HG03469 (cell line): Measurements from ENCODE around the gene DEFB123.
"Not testable (repeated sequence)": the region's sequence is repeated elsewhere in the genome, so short reads cannot be mapped to it uniquely, and the experiment has no call there.

Experiments used
- ATAC-seq: cut with Tn5 transposase; IDR thresholded peaks from one replicate; pipeline ENCODE4 v1.9.1; 2021; ENCODE audit warnings: mild to moderate bottlenecking, moderate library complexity, moderate number of reproducible peaks; ENCODE audit not compliant: unreplicated experiment

The DEFB123 gene

GRCh38 chr20:31440012-31440659, at the start of gene DEFB123:
DEFB123 (plus strand) TSS chr20:31440632; CDS start chr20:31440699, 67 bp downstream.
- no peak for ATAC-seq

GRCh38 chr20:31392836-31393235, 47.6 kb upstream of the DEFB123 start:
- ATAC-seq: no peak

- ATAC-seq: no peak
These were observed 45.5 kb upstream of the DEFB123 start for GRCh38 chr20:31394900-31395299.

DNA sequence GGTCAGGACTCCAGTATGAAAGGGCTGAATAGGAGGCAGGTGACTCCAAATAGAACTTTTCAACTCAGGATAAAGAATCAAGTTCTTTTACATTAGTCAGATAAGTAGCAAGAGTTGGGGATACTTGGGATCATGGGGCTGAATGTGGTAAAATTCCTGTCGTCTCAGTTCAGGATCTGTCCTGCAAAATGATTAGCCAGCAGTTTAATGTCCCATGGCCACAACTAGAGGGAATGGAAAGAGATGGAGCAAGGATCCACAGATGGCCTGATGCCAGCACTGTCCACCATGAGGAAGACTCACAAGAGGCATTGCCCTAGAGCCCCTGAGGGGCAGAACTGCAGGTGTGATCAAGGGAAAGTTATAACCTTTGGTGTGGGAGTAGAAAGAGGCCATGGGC, 36.5 kb upstream of the DEFB123 start:
- ATAC-seq: no peak

DNA sequence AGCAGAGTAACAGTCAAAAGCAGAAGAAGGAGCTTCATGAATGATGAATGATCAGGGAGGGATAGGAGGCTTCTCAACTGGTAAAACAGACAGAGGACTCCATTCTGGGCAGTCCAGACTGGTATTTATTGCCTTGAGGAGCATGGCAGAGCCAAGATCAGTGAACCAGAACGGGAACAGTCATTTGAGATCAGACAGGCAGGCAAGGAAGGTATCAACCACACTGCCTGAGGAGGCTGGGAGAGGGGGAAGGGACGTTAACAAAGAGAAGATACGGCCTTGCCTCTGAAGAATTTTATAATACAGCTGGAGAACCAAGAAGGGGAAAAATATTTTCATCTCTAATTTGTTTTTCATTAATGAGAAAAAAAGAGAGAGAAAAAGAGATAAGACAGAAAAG, 34.3 kb upstream of the DEFB123 start, which contains the start of gene DEFB121:
TSS of gene DEFB121 (minus strand) at position 101 of the 400 bp plus-strand sequence. CDS start at position 38, 63 bp downstream.
- no peak for ATAC-seq

DNA sequence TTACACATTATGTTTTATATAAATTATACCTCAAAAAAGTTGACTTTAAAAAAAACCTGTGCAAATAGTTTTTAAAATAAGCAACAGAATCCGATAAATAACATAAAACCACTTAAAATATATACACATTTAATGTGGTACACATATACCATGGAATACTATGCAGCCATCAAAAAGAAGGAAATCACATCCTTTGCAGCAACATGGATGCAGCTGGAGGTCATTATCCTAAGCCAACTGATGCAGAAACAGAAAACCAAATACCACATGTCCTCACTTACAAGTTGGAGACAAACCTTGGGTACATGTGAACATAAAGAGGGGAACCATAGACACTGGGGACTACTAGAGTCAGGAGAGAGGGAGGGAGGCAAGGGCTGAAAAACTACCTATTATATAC, 30.4 kb upstream of the DEFB123 start:
- no peak for ATAC-seq

- no peak for ATAC-seq
These were observed 26.1 kb upstream of the DEFB123 start for GRCh38 chr20:31414381-31414780.

- ATAC-seq: no peak
These were observed 24.8 kb upstream of the DEFB123 start for GRCh38 chr20:31415653-31416052.

GRCh38 chr20:31418307-31418706, 22.1 kb upstream of the DEFB123 start:
- no peak for ATAC-seq

- ATAC-seq: no peak
These were observed 14.6 kb upstream of the DEFB123 start for GRCh38 chr20:31425797-31426196.

DNA sequence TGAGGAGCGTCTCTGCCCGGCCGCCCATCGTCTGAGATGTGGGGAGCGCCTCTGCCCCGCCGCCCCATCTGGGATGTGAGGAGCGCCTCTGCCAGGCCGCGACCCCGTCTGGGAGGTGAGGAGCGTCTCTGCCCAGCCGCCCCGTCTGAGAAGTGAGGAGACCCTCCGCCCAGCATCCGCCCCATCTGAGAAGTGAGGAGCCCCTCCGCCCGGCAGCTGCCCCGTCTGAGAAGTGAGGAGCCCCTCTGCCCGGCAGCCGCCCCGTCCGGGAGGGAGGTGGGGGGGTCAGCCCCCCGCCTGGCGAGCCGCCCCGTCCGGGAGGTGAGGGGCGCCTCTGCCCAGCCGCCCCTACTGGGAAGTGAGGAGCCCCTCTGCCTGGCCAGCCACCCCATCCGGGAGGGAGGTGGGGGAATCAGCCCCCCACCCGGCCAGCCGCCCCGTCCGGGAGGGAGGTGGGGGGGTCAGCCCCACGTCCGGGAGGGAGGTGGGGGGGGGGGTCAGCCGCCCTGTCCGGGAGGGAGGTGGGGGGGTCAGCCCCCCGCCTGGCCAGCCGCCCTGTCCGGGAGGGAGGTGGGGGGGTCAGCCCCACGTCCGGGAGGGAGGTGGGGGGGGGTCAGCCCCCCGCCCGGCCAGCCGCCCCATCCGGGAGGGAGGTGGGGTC, 13.4 kb upstream of the DEFB123 start:
- not testable (repeated sequence) for ATAC-seq

- not testable (repeated sequence) for ATAC-seq
These were observed 12.9 kb upstream of the DEFB123 start for GRCh38 chr20:31427576-31427975.

- no peak for ATAC-seq
These were observed 9.8 kb upstream of the DEFB123 start for GRCh38 chr20:31430568-31431115.

- ATAC-seq: no peak
These were observed 5.8 kb downstream of the DEFB123 start for GRCh38 chr20:31446084-31446819.

DNA sequence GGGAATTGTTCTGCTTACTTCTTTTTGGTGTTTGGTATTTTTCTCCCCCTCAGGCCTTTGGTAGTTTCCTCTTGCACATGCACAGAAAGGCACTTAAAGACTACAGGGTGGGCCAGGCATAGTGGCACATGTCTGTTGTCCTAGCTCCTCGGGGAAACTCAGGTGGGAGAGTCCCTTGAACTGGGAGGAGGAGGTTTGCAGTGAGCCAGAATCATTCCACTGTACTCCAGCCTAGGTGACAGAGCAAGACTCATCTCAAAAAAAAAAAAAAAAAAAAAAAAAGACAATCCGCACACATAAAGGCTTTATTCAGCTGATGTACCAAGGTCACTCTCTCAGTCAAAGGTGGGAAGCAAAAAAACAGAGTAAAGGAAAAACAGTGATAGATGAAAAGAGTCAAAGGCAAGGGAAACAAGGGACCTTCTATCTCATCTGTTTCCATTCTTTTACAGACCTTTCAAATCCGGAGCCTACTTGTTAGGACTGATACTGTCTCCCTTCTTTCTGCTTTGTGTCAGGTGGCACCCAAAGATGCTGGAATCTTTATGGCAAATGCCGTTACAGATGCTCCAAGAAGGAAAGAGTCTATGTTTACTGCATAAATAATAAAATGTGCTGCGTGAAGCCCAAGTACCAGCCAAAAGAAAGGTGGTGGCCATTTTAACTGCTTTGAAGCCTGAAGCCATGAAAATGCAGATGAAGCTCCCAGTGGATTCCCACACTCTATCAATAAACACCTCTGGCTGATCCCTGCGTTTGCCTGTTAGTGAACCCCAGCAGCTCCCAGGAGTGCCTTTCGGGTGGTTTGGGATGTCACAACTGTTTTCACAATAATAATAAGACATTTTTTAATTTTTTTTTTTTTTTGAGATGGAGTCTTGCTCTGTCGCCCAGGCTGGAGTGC, 9.3 kb downstream of the DEFB123 start:
- no peak for ATAC-seq

DNA sequence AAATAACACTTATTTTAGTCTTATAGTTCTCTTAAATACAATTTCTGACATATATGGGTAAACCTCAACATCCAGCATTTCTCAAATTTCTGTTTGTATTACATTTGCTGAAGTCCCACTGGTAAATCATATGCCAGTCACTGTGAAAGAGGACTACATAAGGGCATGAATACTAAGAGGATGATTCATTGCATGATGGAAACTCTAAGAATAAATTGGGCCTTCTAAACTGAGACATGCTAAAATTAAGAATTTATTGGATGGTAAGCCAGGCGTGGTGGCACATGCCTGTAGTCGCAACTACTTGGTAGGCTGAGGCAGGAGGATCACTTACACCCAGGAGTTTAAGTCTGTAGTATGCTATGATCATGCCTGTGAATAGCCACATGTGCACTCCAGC, 12.1 kb downstream of the DEFB123 start:
- ATAC-seq: no peak

DNA sequence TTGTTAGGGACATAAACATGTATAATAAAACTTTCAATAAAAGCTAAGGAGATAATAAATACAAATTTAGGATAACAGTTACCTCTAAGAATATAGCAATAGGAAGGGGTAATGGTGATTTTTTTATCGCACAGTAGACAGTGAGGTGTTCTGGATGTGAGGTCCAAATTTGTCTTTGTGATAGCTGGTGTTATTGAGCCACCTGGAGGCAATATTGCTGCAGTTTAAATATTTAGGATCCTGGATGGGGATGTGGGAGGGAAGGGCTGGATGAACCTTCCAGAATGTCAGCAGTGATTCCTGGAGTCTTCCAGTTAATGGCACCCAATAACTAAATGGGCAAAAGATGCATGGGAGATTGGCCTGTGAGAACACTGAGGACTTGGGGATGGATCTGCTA, 13.9 kb downstream of the DEFB123 start:
- ATAC-seq: no peak

DNA sequence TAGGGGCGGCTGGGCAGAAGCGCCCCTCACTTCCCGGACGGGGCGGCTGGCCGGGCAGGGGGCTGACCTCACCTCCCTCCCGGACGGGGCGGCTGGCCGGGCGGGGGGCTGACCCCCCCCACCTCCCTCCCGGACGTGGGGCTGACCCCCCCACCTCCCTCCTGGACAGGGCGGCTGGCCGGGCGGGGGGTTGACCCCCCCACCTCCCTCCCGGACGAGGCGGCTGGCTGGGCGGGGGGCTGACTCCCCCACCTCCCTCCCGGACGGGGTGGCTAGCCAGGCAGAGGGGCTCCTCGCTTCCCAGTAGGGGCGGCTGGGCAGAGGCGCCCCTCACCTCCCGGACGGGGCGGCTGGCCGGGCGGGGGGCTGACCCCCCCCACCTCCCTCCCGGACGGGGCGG, 30.5 kb downstream of the DEFB123 start:
- ATAC-seq: not testable (repeated sequence)

- no peak for ATAC-seq
These were observed 32.2 kb downstream of the DEFB123 start for GRCh38 chr20:31472395-31473330.
